Measurements from ENCODE around the gene MED13L.

MED13L gene

DNA sequence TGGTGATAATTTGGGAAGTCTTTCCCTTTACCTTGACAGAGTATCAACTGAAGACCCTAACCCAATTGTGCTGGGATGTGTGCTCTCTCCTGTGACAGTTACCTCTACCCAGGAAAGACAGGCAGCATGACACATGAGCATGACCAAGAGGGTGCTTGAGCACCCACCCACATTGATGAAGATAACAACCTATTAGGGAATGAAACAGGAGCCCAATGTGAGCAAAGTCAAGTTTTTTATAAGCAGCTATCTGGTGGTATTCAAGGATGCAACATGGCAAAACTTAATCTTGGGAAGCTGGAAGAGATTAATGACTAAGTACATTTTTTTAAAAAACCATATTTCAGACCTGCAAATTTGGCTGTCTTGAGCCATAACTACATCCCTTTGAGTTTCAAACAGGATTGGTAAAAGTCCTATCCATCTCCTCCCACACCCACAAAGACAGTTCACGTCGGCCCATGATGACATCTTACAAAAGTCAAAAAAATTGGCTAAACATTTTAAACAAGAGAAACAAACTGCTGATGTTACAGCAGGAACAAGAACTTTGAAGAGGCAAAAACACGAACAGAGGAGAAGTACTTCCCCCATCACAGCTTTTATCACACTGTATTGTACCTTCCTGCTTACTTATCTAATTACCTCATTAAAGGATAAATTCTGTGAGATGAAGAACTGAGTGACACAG lies 60.3 kb downstream of the MED13L start:
- H3K4ac ChIP-seq (ENCODE audit: low read depth, low read length), result no peak overlapping the region
- H3K79me1 ChIP-seq (ENCODE audit: low read length), result peaks cover 5% of the 10 kb centered on the region
- H3K4me3 ChIP-seq (ENCODE audit: low read length), result no peak overlapping the region
- H3K79me2 ChIP-seq (ENCODE audit: control insufficient read depth, insufficient read depth, low read length), result peaks cover 38% of the 10 kb centered on the region
- no peak overlapping the region for H3K18ac ChIP-seq (ENCODE audit: low read length)
- H2BK15ac ChIP-seq (replicated peaks; ENCODE audit: low read depth), result no peak overlapping the region
- DNase-seq, result no peak
- no peak overlapping the region for H2BK120ac ChIP-seq (ENCODE audit: low read depth, low read length)
- no peak overlapping the region for H3K23ac ChIP-seq (ENCODE audit: low read length)
- no peak overlapping the region for H3K9ac ChIP-seq (ENCODE audit: low read length)
- no peak overlapping the region for H4K5ac ChIP-seq (ENCODE audit: low read length)
- H2BK5ac ChIP-seq (ENCODE audit: low read length), result no peak overlapping the region
- H3K56ac ChIP-seq (ENCODE audit: low read length), result no peak overlapping the region
- WGBS (ENCODE audit: extremely low coverage, insufficient coverage, low lambda C conversion rate), result no CpG with 5 or more reads among the region's 3 CpGs
- no peak overlapping the region for H2AK5ac ChIP-seq (ENCODE audit: low read length)
- H4K8ac ChIP-seq (ENCODE audit: low read depth, low read length), result no peak overlapping the region
- no peaks in the 10 kb centered on the region for H3K36me3 ChIP-seq (ENCODE audit: control insufficient read depth, insufficient read depth, low read length)
- no peaks in the 10 kb centered on the region for H3K27me3 ChIP-seq (ENCODE audit: insufficient read depth, low read length, poor library complexity)
- H3K4me2 ChIP-seq (ENCODE audit: low read length), result no peak overlapping the region
- H3K4me1 ChIP-seq (ENCODE audit: control insufficient read depth, low read depth, low read length), result no peaks in the 10 kb centered on the region
- H3K27ac ChIP-seq (ENCODE audit: low read depth, low read length), result no peak overlapping the region

DNA sequence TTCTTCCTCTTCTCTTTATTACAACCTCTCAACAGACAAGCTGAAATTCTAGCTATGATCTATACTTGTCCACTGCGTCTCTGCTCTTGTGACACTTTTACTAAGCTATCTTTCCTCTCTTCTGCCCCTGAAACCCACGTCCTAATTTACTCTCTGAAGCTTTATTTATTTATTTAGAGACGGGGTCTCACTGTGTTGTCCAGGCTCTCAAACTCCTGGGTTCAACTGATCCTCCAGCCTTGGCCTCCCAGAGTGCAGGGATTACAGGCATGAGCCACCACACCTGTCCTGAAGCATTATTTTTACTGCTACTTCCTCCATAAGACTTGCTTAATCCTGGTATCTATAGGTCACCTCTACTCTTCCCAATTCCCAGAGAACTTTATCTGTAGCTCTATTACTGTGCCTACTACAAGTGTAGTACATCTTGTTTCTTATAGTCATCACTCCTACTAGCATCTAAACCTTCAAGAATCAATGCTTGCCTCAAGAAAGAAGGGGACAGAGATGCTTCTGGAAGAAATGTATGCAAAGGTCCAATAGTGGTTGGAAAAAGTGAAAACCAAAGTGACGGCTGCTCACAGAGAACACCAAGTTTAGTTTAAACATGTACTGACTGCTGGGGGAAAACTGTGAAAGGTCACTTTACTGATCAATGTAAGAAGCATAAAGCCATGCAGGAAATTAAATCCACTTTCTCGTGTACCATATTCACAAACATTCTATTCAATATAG lies 61.3 kb downstream of the MED13L start:
- no peak overlapping the region for H3K4me2 ChIP-seq (ENCODE audit: low read length)

DNA sequence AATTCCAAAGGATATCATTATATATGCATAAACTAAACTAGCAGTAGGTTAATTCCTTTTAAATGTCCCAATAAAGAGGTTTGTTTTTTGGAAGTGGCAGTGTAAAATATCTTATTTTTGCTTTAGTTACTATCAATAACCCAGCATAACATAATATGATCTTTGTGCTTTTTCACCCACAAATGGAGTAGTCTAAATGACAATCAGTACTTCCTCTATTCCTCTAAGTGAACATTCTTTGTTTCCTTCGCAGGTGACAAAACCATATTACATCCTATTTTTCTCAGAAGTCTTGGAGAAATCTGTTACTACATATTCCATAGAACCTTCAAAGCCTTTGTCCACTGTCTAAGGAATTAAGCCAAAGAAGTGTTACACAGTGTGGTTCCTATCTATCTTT lies 62.5 kb downstream of the MED13L start:
- Histone ChIP-seq H3K4me2 (ENCODE audit: low read length) (no peak overlapping the region), H3K79me2 (ENCODE audit: control insufficient read depth, insufficient read depth, low read length) (peaks cover 48% of the 10 kb centered on the region), H2AK5ac (ENCODE audit: low read length) (no peak overlapping the region), H3K4me1 (ENCODE audit: control insufficient read depth, low read depth, low read length) (peaks cover 4% of the 10 kb centered on the region), H4K5ac (ENCODE audit: low read length) (no peak overlapping the region), H3K23ac (ENCODE audit: low read length) (no peak overlapping the region), H2BK5ac (ENCODE audit: low read length) (no peak overlapping the region), H3K27ac (ENCODE audit: low read depth, low read length) (no peak overlapping the region), H3K79me1 (ENCODE audit: low read length) (peaks cover 6% of the 10 kb centered on the region), H3K4me3 (ENCODE audit: low read length) (no peak overlapping the region), H3K9ac (ENCODE audit: low read length) (no peak overlapping the region), H3K18ac (ENCODE audit: low read length) (no peak overlapping the region), H2BK15ac (replicated peaks; ENCODE audit: low read depth) (no peak overlapping the region), H2BK120ac (ENCODE audit: low read depth, low read length) (no peak overlapping the region), H4K8ac (ENCODE audit: low read depth, low read length) (no peak overlapping the region), H3K36me3 (ENCODE audit: control insufficient read depth, insufficient read depth, low read length) (no peaks in the 10 kb centered on the region), H3K27me3 (ENCODE audit: insufficient read depth, low read length, poor library complexity) (no peaks in the 10 kb centered on the region), H3K4ac (ENCODE audit: low read depth, low read length) (no peak overlapping the region), H3K56ac (ENCODE audit: low read length) (no peak overlapping the region)
- no peak for DNase-seq
- WGBS (ENCODE audit: extremely low coverage, insufficient coverage, low lambda C conversion rate), result no CpG with 5 or more reads among the region's 1 CpG

More for the DNA sequence above, 61.3 kb downstream of the MED13L start:
- Histone ChIP-seq H2BK15ac (replicated peaks; ENCODE audit: low read depth) (no peak overlapping the region), H3K79me2 (ENCODE audit: control insufficient read depth, insufficient read depth, low read length) (peaks cover 42% of the 10 kb centered on the region), H3K4ac (ENCODE audit: low read depth, low read length) (no peak overlapping the region), H2AK5ac (ENCODE audit: low read length) (no peak overlapping the region), H3K27ac (ENCODE audit: low read depth, low read length) (no peak overlapping the region), H3K9ac (ENCODE audit: low read length) (no peak overlapping the region), H2BK5ac (ENCODE audit: low read length) (no peak overlapping the region), H4K5ac (ENCODE audit: low read length) (no peak overlapping the region), H3K4me1 (ENCODE audit: control insufficient read depth, low read depth, low read length) (no peaks in the 10 kb centered on the region), H3K18ac (ENCODE audit: low read length) (no peak overlapping the region), H3K36me3 (ENCODE audit: control insufficient read depth, insufficient read depth, low read length) (no peaks in the 10 kb centered on the region), H4K8ac (ENCODE audit: low read depth, low read length) (no peak overlapping the region), H3K56ac (ENCODE audit: low read length) (no peak overlapping the region), H3K79me1 (ENCODE audit: low read length) (peaks cover 6% of the 10 kb centered on the region), H3K23ac (ENCODE audit: low read length) (no peak overlapping the region), H3K27me3 (ENCODE audit: insufficient read depth, low read length, poor library complexity) (no peaks in the 10 kb centered on the region), H3K4me3 (ENCODE audit: low read length) (no peak overlapping the region), H2BK120ac (ENCODE audit: low read depth, low read length) (no peak overlapping the region)
- DNase-seq, result no peak
- WGBS (ENCODE audit: extremely low coverage, insufficient coverage, low lambda C conversion rate), result no CpG with 5 or more reads among the region's 5 CpGs

DNA sequence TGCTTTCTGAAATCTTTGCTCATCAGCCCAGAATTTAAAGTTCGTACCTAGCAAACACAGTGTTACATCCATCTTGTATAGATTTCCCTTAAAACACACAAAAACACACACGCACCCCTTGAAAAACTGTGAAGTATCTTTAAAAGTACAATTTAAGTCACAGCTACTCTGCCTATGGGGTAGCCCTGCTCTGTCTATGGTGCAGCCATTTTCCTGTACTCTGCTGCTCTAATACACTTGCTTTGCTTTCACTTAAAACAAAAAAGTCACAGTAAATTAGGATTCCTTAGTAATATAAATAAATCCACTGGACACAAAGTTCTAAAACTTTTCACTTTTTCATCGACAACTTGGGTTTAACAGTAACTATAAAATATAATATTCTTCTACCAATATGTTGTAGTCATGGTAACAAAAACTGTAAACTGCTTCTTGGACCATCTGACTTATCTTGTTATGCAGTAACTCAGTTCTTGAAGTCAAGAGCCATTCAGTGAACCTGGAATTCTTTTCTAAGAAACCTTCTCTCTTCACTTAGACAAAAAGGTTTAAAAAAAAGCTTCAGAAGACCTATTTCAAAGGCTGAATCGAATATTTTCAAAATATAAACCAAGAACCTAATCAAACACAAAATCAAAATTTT lies 63.5 kb downstream of the MED13L start:
- DNase-seq, result no peak
- 97% methylated on average over 2 of the region's 4 CpGs for WGBS (ENCODE audit: extremely low coverage, insufficient coverage, low lambda C conversion rate)

DNA sequence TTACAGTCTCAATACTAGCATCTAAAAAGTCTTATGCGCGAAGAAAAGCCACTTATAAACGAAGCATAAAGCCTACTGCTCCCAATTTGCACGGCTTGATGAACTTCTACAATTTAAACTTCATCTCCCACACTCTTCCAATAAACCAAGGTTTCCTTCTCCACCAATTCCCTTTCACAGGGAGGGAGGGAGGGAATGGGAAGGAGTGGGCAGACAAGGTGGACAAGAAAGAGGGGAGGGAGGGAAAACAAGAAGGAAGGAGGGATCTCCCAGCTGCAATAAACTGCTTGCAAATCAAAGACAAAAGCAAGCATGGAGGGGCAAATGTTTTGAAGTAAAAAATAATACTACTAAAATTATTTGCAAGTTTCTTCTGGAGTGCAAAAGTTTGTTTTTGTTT lies 64.5 kb downstream of the MED13L start:
- no peaks in the 10 kb centered on the region for H3K27me3 ChIP-seq (ENCODE audit: insufficient read depth, low read length, poor library complexity)
- no peak overlapping the region for H2BK5ac ChIP-seq (ENCODE audit: low read length)
- no peak overlapping the region for H3K4me3 ChIP-seq (ENCODE audit: low read length)
- no peaks in the 10 kb centered on the region for H3K36me3 ChIP-seq (ENCODE audit: control insufficient read depth, insufficient read depth, low read length)
- H3K4ac ChIP-seq (ENCODE audit: low read depth, low read length), result no peak overlapping the region
- no peak overlapping the region for H3K27ac ChIP-seq (ENCODE audit: low read depth, low read length)
- H3K23ac ChIP-seq (ENCODE audit: low read length), result no peak overlapping the region
- peaks cover 62% of the 10 kb centered on the region for H3K79me2 ChIP-seq (ENCODE audit: control insufficient read depth, insufficient read depth, low read length)
- 100% methylated on average over 1 of the region's 4 CpGs for WGBS (ENCODE audit: extremely low coverage, insufficient coverage, low lambda C conversion rate)
- no peak overlapping the region for H4K5ac ChIP-seq (ENCODE audit: low read length)
- H3K18ac ChIP-seq (ENCODE audit: low read length), result no peak overlapping the region
- no peak overlapping the region for H3K4me2 ChIP-seq (ENCODE audit: low read length)
- H4K8ac ChIP-seq (ENCODE audit: low read depth, low read length), result no peak overlapping the region
- H2AK5ac ChIP-seq (ENCODE audit: low read length), result no peak overlapping the region
- H3K4me1 ChIP-seq (ENCODE audit: control insufficient read depth, low read depth, low read length), result peaks cover 6% of the 10 kb centered on the region
- no peak overlapping the region for H2BK120ac ChIP-seq (ENCODE audit: low read depth, low read length)
- H3K9ac ChIP-seq (ENCODE audit: low read length), result no peak overlapping the region
- no peak overlapping the region for H3K56ac ChIP-seq (ENCODE audit: low read length)
- peak; percentile 42 for DNase-seq
- no peak overlapping the region for H2BK15ac ChIP-seq (replicated peaks; ENCODE audit: low read depth)
- peaks cover 8% of the 10 kb centered on the region for H3K79me1 ChIP-seq (ENCODE audit: low read length)

More for the DNA sequence above, 63.5 kb downstream of the MED13L start:
- Histone ChIP-seq H3K4me3 (ENCODE audit: low read length) (no peak overlapping the region), H4K8ac (ENCODE audit: low read depth, low read length) (no peak overlapping the region), H3K4ac (ENCODE audit: low read depth, low read length) (no peak overlapping the region), H2BK5ac (ENCODE audit: low read length) (no peak overlapping the region), H3K23ac (ENCODE audit: low read length) (no peak overlapping the region), H3K27me3 (ENCODE audit: insufficient read depth, low read length, poor library complexity) (no peaks in the 10 kb centered on the region), H3K27ac (ENCODE audit: low read depth, low read length) (no peak overlapping the region), H3K79me1 (ENCODE audit: low read length) (peaks cover 8% of the 10 kb centered on the region), H4K5ac (ENCODE audit: low read length) (no peak overlapping the region), H2BK15ac (replicated peaks; ENCODE audit: low read depth) (no peak overlapping the region), H3K9ac (ENCODE audit: low read length) (no peak overlapping the region), H3K56ac (ENCODE audit: low read length) (no peak overlapping the region), H3K4me1 (ENCODE audit: control insufficient read depth, low read depth, low read length) (peaks cover 6% of the 10 kb centered on the region), H3K18ac (ENCODE audit: low read length) (no peak overlapping the region), H3K79me2 (ENCODE audit: control insufficient read depth, insufficient read depth, low read length) (peaks cover 57% of the 10 kb centered on the region), H3K4me2 (ENCODE audit: low read length) (no peak overlapping the region), H2BK120ac (ENCODE audit: low read depth, low read length) (no peak overlapping the region), H3K36me3 (ENCODE audit: control insufficient read depth, insufficient read depth, low read length) (no peaks in the 10 kb centered on the region), H2AK5ac (ENCODE audit: low read length) (no peak overlapping the region)
